KMS-11 (cell line): ENCODE measurements around the gene BMP6.

Experiments used
- H2AFZ ChIP-seq: fragments of 200-600 bp; sonication (generic); 2 replicates; pipeline ENCODE4 v1.6.1; 2016; ENCODE audit warnings: antibody characterized with exemption, mixed run types, low read depth
- H3K27ac ChIP-seq: fragments of 200-600 bp; sonication (generic); 2 replicates; pipeline ENCODE4 v1.6.1; 2016; ENCODE audit warnings: mild to moderate bottlenecking, mixed run types
- H3K27me3 ChIP-seq: fragments of 200-600 bp; sonication (generic); 2 replicates; pipeline ENCODE4 v1.6.1; 2017; ENCODE audit warnings: mild to moderate bottlenecking, low read depth, mixed run types, moderate library complexity; ENCODE audit not compliant: insufficient read depth
- H3K36me3 ChIP-seq: fragments of 200-600 bp; sonication (generic); 2 replicates; pipeline ENCODE4 v1.6.1; 2017; ENCODE audit warnings: mild to moderate bottlenecking, mixed run types; ENCODE audit not compliant: insufficient read depth
- H3K4me1 ChIP-seq: fragments of 200-600 bp; sonication (generic); 2 replicates; pipeline ENCODE4 v1.6.1; 2016; ENCODE audit warnings: mild to moderate bottlenecking, low read depth, mixed run types; ENCODE audit not compliant: poor library complexity, severe bottlenecking
- H3K4me2 ChIP-seq: fragments of 200-600 bp; sonication (generic); 2 replicates; pipeline ENCODE4 v1.7.0; 2016; ENCODE audit warnings: mild to moderate bottlenecking, mixed run types
- H3K4me3 ChIP-seq: fragments of 200-600 bp; sonication (generic); IDR thresholded peaks from 2 replicates; pipeline ENCODE4 v1.6.1; 2017; ENCODE audit warnings: low read depth, low read length, mixed read lengths; ENCODE audit not compliant: insufficient read depth
- H3K79me2 ChIP-seq: fragments of 200-600 bp; sonication (generic); 2 replicates; pipeline ENCODE4 v1.6.1; 2016; ENCODE audit warnings: low read depth, mixed run types; ENCODE audit not compliant: insufficient read depth
- H3K9ac ChIP-seq: fragments of 200-600 bp; sonication (generic); 2 replicates; pipeline ENCODE4 v1.6.1; 2016; ENCODE audit warnings: mild to moderate bottlenecking, mixed run types
- H4K20me1 ChIP-seq: fragments of 200-600 bp; sonication (generic); 2 replicates; pipeline ENCODE4 v1.6.1; 2016; ENCODE audit warnings: mild to moderate bottlenecking, mixed run types; ENCODE audit not compliant: insufficient read depth
- CTCF ChIP-seq: fragments of 200-600 bp; sonication (generic); conservative IDR thresholded peaks from 2 replicates; pipeline ENCODE4 v1.6.1; 2017; ENCODE audit warnings: low read depth, mild to moderate bottlenecking, antibody characterized with exemption, low read length, moderate library complexity, mixed read lengths

The BMP6 gene

DNA sequence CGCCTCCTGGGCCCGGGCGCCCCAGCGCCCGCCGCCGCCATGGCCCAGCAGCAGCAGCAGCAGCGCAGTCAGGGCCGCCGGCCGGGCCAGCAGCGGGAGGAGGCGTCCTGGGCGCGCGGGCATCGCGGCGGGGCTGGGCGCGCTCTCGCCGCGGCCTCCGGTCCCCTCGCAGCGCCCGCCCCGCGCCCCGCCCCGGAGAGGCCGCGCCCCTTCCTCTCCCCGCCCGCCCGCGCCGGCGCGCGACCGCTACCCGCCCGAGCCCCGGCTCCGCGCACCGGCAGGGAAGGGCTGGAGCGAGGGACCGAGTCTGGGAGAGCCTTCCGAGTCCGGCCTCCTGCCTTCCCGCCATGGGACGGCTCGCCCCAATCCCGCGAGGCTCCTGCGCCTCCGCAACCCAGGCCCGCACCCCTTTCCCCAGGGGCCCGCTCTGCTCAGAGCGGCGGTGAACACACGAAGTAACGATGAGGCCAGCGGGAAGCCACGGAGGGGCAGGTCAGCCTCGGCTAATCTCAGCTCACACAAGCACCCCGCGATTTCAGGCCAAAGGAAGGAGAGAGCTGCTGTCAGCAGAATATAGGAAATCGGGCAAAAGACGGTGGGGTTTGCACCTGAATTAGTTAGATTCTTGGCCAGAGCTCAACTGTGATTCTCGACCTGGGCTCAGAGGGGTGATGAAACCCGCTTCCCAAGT is 184.9 kb downstream of the BMP6 start, which contains the start of gene TXNDC5:
TSS of gene TXNDC5 (minus strand) at position 135 of the 691 bp plus-strand sequence. CDS start at position 123, 12 bp downstream.
- H3K79me2 ChIP-seq = peaks cover 54% of the 10 kb centered on the region
- H3K27ac ChIP-seq = peak within 1 kb of the TSS; percentile 91
- H3K4me1 ChIP-seq = peaks cover 69% of the 10 kb centered on the region
- no peak within 1 kb of the TSS for H3K4me3 ChIP-seq
- peak within 1 kb of the TSS; percentile 88 for H3K4me2 ChIP-seq
- H3K27me3 ChIP-seq = no peaks in the 10 kb centered on the region
- peaks cover 17% of the 10 kb centered on the region; the same call in 1 of the 2 replicates for H3K36me3 ChIP-seq
- no peak for TF ChIP-seq CTCF
- H4K20me1 ChIP-seq = peaks cover 17% of the 10 kb centered on the region
- peak within 1 kb of the TSS; percentile 95 for H3K9ac ChIP-seq
- peak within 1 kb of the TSS; percentile 42; the same call in 1 of the 2 replicates for H2AFZ ChIP-seq

- Histone ChIP-seq H3K4me3 (no peak overlapping the region), H3K4me1 (peaks cover 69% of the 10 kb centered on the region), H4K20me1 (peaks cover 14% of the 10 kb centered on the region), H2AFZ (peak overlapping the region; percentile 42; the same call in 1 of the 2 replicates), H3K4me2 (peak overlapping the region; percentile 88), H3K36me3 (peaks cover 17% of the 10 kb centered on the region; the same call in 1 of the 2 replicates), H3K27me3 (no peaks in the 10 kb centered on the region), H3K79me2 (peaks cover 49% of the 10 kb centered on the region), H3K9ac (peak overlapping the region; percentile 83), H3K27ac (peak overlapping the region; percentile 73)
- no peak for TF ChIP-seq CTCF
These were observed 185.4 kb downstream of the BMP6 start for GRCh38 chr6:7911345-7911725.

- Histone ChIP-seq H3K27ac (peak overlapping the region; percentile 73), H4K20me1 (peaks cover 8% of the 10 kb centered on the region; the same call in 1 of the 2 replicates), H3K36me3 (peaks cover 17% of the 10 kb centered on the region; the same call in 1 of the 2 replicates), H3K27me3 (no peaks in the 10 kb centered on the region), H3K9ac (no peak overlapping the region; the same call in 1 of the 2 replicates), H2AFZ (no peak overlapping the region), H3K79me2 (peaks cover 42% of the 10 kb centered on the region), H3K4me1 (peaks cover 69% of the 10 kb centered on the region), H3K4me3 (no peak overlapping the region), H3K4me2 (peak overlapping the region; percentile 88)
- no peak for TF ChIP-seq CTCF
These were observed 186.1 kb downstream of the BMP6 start for GRCh38 chr6:7912024-7912423.

- H3K27me3 ChIP-seq = no peaks in the 10 kb centered on the region
- peaks cover 33% of the 10 kb centered on the region for H3K79me2 ChIP-seq
- peaks cover 69% of the 10 kb centered on the region for H3K4me1 ChIP-seq
- peak overlapping the region; percentile 7; the same call in 1 of the 2 replicates for H3K9ac ChIP-seq
- peaks cover 14% of the 10 kb centered on the region; the same call in 1 of the 2 replicates for H3K36me3 ChIP-seq
- no peaks in the 10 kb centered on the region for H4K20me1 ChIP-seq
- no peak for TF ChIP-seq CTCF
- H3K4me2 ChIP-seq = peak overlapping the region; percentile 88; the same call in 1 of the 2 replicates
- H2AFZ ChIP-seq = no peak overlapping the region; the same call in 1 of the 2 replicates
- H3K27ac ChIP-seq = peak overlapping the region; percentile 73
- no peak overlapping the region for H3K4me3 ChIP-seq
These were observed 187.0 kb downstream of the BMP6 start for GRCh38 chr6:7912736-7913517.
